Transverse colon (tissue), 4 donors: ENCODE measurements around the gene MAGI1. TPM values are rescaled to one million over a fixed set of nuclear protein-coding genes. Genes with fewer than 3 reads are reported as not detected.

Source experiments
- DNase-seq: peaks from one replicate; pipeline ENCODE4 v3.0.0-alpha.2; 2019
- H3K27ac ChIP-seq, 4 donors: fragments of 200-600 bp; sonication (generic); 2 replicates each; pipeline ENCODE4 v1.5.1; 2016 to 2018; ENCODE audit warnings: inconsistent platforms in 4 of 4
- H3K27me3 ChIP-seq: fragments of 200-600 bp; sonication (generic); 2 replicates; pipeline ENCODE4 v1.5.1; 2017; ENCODE audit warnings: inconsistent platforms
- H3K36me3 ChIP-seq, 4 donors: fragments of 200-600 bp; sonication (generic); 2 replicates each; pipeline ENCODE4 v1.5.1; 2017 to 2019; ENCODE audit warnings: inconsistent platforms in 4 of 4
- H3K4me1 ChIP-seq, 4 donors: fragments of 200-600 bp; sonication (generic); 2 replicates each; pipeline ENCODE4 v1.5.1; 2017 to 2020; ENCODE audit warnings: inconsistent platforms in 4 of 4
- H3K4me3 ChIP-seq, 4 donors: fragments of 200-600 bp; sonication (generic); 1 replicate in 1 of 4; 2 replicates in 3 of 4; pipeline versions ENCODE4 v1.5.1 to v1.6.1; 2017 to 2019; ENCODE audit warnings: inconsistent platforms in 4 of 4
- H3K9me3 ChIP-seq, 2 donors: fragments of 200-600 bp; sonication (generic); 2 replicates each; pipeline ENCODE4 v1.5.1; 2017 to 2019; ENCODE audit warnings: inconsistent platforms in 2 of 2
- EP300 ChIP-seq: sonication (generic); formaldehyde crosslinking; IDR thresholded peaks from one replicate; pipeline ENCODE4 v1.6.1; 2017; ENCODE audit warnings: antibody characterized with exemption, low read depth
- POLR2A ChIP-seq: fragments of 450-650 bp; IDR thresholded peaks from one replicate; pipeline ENCODE4 v1.6.1; 2016; ENCODE audit warnings: antibody characterized with exemption, mild to moderate bottlenecking, moderate library complexity
- POLR2AphosphoS5 ChIP-seq, 3 donors: sonication (generic); formaldehyde crosslinking; IDR thresholded peaks; one replicate each; pipeline ENCODE4 v1.6.1; 2016; ENCODE audit warnings: antibody characterized with exemption in 3 of 3
- WGBS, 2 donors: methylation state at CpG; one replicate each; pipeline ENCODE4 v1.1.5; 2018; ENCODE audit warnings: low coverage in 1 of 2; 5-methylcytosine and 5-hydroxymethylcytosine counted together
- in situ Hi-C, 4 donors: fragments of 200-750 bp; cut with MboI; loops; one replicate each; pipeline versions ENCODE4 v1.15.0 to v1.15.1; 2017; ENCODE audit warnings: low sequenced_read_pairs in 3 of 4, low pct_ligation_motif_present in 1 of 4, low pct_unique_long_range_greater_than_20kb in 1 of 4
- intact Hi-C: fragments of 100-400 bp; cut with DNase I; formaldehyde crosslinking; loops from one replicate; pipeline ENCODE4 v1.15.1; 2023; ENCODE audit warnings: low total_unique reads
- total RNA-seq, 4 donors: library from RNA; depleted of rRNA; stranded (reverse); fragments of >200 nt; gene quantifications; one replicate each; pipeline ENCODE4 v1.1.0, GENCODE V29; 2016
- TF ChIP-seq, protein P1 (sequence below), 5 experiments: fragments of 200-600 bp in 3 of 5; fragments of 450-650 bp in 2 of 5; sonication (generic) in 3 of 5; IDR thresholded peaks; 1 replicate in 2 of 5; 2 replicates in 3 of 5; pipeline ENCODE4 v1.5.1; 2016 to 2017; ENCODE audit warnings: antibody characterized with exemption in 5 of 5, inconsistent platforms in 3 of 5, mild to moderate bottlenecking in 2 of 5, moderate library complexity in 1 of 5

MAGI1 gene
- total RNA-seq, 4 donors from 2014 or later = 50.8 to 190 (median 67.4) TPM

DNA sequence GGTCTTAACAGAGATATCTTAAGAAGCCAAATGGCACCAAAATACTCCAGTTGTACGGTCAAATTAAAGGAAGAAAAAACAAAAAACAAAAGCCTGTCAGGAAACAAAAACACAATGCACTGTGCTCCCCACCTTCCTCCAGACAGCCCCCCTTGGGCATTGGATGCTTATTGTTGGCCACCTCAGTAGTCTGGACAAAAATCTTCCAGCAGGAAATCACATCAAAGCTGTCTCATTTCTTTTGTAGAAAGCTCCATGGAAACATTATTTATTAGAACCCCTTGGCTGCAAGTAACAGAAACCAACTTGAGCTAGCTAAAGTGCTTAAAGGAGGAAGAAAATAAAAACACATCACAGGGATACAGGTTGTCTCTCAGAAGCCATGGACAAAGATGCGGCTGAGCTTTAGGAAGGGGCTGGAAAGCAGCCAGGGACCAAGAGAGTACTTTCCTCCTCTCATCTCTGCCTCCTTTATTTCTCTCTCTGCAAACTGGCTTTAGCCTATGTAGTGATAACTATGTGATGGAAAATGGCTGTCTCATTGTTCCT lies 699.5 kb downstream of the MAGI1 start:
- no peak for DNase-seq
- H3K4me1 ChIP-seq = peaks cover 0 to 6% (median 0%) of the 10 kb centered on the region in 4 donors
- H3K9me3 ChIP-seq = no peaks in the 10 kb centered on the region
- no peaks in the 10 kb centered on the region for H3K27me3 ChIP-seq
- WGBS, 2 donors = 76 to 89% methylated on average over 2 of the region's 2 CpGs
- in situ Hi-C loops = no loop called here
- no peaks in the 10 kb centered on the region for H3K36me3 ChIP-seq
- no peak for TF ChIP-seq EP300
- no peak for TF ChIP-seq POLR2AphosphoS5 (IDR thresholded peaks at IDR 0.05)
- TF ChIP-seq, protein P1, sequence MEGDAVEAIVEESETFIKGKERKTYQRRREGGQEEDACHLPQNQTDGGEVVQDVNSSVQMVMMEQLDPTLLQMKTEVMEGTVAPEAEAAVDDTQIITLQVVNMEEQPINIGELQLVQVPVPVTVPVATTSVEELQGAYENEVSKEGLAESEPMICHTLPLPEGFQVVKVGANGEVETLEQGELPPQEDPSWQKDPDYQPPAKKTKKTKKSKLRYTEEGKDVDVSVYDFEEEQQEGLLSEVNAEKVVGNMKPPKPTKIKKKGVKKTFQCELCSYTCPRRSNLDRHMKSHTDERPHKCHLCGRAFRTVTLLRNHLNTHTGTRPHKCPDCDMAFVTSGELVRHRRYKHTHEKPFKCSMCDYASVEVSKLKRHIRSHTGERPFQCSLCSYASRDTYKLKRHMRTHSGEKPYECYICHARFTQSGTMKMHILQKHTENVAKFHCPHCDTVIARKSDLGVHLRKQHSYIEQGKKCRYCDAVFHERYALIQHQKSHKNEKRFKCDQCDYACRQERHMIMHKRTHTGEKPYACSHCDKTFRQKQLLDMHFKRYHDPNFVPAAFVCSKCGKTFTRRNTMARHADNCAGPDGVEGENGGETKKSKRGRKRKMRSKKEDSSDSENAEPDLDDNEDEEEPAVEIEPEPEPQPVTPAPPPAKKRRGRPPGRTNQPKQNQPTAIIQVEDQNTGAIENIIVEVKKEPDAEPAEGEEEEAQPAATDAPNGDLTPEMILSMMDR (IDR thresholded peaks at IDR 0.05) = no peak
- TF ChIP-seq POLR2A = no peak
- intact Hi-C loops = no loop called here
- no peak overlapping the region for H3K27ac ChIP-seq
- H3K4me3 ChIP-seq = no peak overlapping the region

DNA sequence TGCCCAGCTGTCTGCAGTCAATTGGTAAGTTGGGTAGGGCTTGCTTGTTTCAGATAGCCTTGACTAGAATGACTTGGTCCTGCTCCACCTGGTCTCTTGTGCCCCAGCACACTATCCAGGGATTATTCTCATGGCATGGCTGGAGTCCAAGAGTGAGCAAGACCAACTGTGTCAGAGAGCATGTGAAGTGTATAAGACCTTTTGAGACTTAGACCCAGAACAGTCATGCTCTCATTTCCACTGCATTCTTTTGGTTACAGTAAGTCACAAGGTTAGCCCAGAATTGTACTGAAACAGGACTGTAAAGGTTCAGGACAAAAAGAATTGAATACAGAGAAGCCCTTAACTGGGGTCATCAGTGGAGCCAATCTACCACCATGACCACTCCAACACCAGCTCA lies 700.1 kb downstream of the MAGI1 start:
- TF ChIP-seq EP300 = no peak
- no peak for TF ChIP-seq POLR2A
- no peaks in the 10 kb centered on the region for H3K9me3 ChIP-seq
- no peak overlapping the region for H3K27ac ChIP-seq
- H3K27me3 ChIP-seq = no peaks in the 10 kb centered on the region
- peaks cover 0 to 12% (median 2%) of the 10 kb centered on the region in 4 donors for H3K4me1 ChIP-seq
- in situ Hi-C loops = no loop called here
- no peak for DNase-seq
- H3K4me3 ChIP-seq = no peak overlapping the region
- no peaks in the 10 kb centered on the region for H3K36me3 ChIP-seq
- intact Hi-C loops = no loop called here

GRCh38 chr3:65335587-65335986 lies 703.1 kb downstream of the MAGI1 start:
- intact Hi-C loops (no loop called here), in situ Hi-C loops (no loop called here)
- TF ChIP-seq EP300 = no peak
- TF ChIP-seq POLR2AphosphoS5 (IDR thresholded peaks at IDR 0.05) = peak in 2 of 3 donors; percentile 54 to 68
- TF ChIP-seq, protein P1 (IDR thresholded peaks at IDR 0.05) = no peak
- TF ChIP-seq POLR2A = no peak
- Histone ChIP-seq H3K36me3 (no peaks in the 10 kb centered on the region), H3K4me1 (peaks cover 0 to 12% (median 2%) of the 10 kb centered on the region in 4 donors), H3K4me3 (no peak overlapping the region), H3K9me3 (no peaks in the 10 kb centered on the region), H3K27ac (no peak overlapping the region), H3K27me3 (no peaks in the 10 kb centered on the region)
- DNase-seq = no peak
- WGBS, 2 donors = 82 to 91% methylated on average over 3 of the region's 3 CpGs

DNA sequence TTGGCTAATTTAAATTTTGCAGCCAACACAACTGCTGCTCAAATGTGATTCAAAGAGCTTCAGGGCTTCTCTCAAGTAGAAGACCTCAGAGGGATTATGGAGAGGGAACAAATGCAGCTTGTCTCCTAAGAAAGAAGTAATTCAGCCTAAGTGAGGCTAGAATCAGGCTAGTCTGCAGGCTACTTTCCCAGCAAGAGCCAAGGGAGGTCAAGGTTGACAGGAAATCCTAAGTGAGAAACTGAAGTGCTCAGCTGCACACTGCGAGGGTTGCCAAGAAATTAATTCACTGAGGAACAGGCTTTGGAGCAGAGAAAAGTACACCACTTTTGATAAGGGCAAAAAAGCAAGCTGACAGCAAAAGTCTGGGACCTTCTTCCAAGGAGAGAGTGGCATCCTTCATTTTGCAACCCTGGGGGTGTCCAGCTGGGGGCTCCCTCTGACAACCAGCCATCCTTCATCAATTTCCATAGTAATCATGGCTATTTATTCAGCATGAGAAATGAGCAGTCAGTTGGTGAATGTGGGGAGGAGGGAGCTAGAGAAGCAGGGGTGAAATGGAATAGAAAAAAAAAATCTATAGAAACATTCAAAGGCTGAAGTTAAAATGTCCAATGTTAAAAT lies 704.6 kb downstream of the MAGI1 start:
- H3K36me3 ChIP-seq = no peaks in the 10 kb centered on the region
- no peak overlapping the region for H3K27ac ChIP-seq
- no peak for DNase-seq
- no peak overlapping the region for H3K4me3 ChIP-seq
- no peaks in the 10 kb centered on the region for H3K9me3 ChIP-seq
- no peaks in the 10 kb centered on the region for H3K27me3 ChIP-seq
- peaks cover 0 to 12% (median 2%) of the 10 kb centered on the region in 4 donors for H3K4me1 ChIP-seq
- in situ Hi-C loops = no loop called here
- WGBS, 2 donors = 0 to 19% methylated on average over 1 of the region's 1 CpG
- intact Hi-C loops = no loop called here
- TF ChIP-seq, protein P1 (IDR thresholded peaks at IDR 0.05) = no peak
- TF ChIP-seq POLR2AphosphoS5 (IDR thresholded peaks at IDR 0.05) (no peak), POLR2A (no peak), EP300 (no peak)

- Histone ChIP-seq H3K27ac (no peak overlapping the region), H3K27me3 (no peaks in the 10 kb centered on the region), H3K36me3 (no peaks in the 10 kb centered on the region), H3K4me1 (peaks cover 0 to 12% (median 2%) of the 10 kb centered on the region in 4 donors), H3K4me3 (no peak overlapping the region), H3K9me3 (no peaks in the 10 kb centered on the region)
- in situ Hi-C loops (no loop called here), intact Hi-C loops (no loop called here)
- DNase-seq = no peak
- WGBS, 2 donors = 77 to 90% methylated on average over 2 to 3 of the region's 3 CpGs
- TF ChIP-seq POLR2AphosphoS5 (IDR thresholded peaks at IDR 0.05) (no peak), POLR2A (no peak), EP300 (no peak)
- TF ChIP-seq, protein P1 (IDR thresholded peaks at IDR 0.05) = no peak
Observed at GRCh38 chr3:65331730-65332129, 707.0 kb downstream of the MAGI1 start.
